Small intestine (tissue), 7 donors: ENCODE data around the gene SFRP5. TPM values are rescaled to one million over a fixed set of nuclear protein-coding genes. Genes with fewer than 3 reads are reported as not detected.

Experiments used
- DNase-seq, 2 donors: peaks; one replicate each; pipeline versions ENCODE4 v3.0.0 to v3.0.0-alpha.2; 2013
- FAIRE-seq: peaks from 2 replicates; lab custom pipeline; 2012; peaks lifted over from hg19 to GRCh38; lab: Jason Lieb, UNC
- H3K27ac ChIP-seq, 3 donors: one replicate each; pipeline ENCODE4 v1.5.1; 2013; ENCODE audit warnings: low read length in 2 of 3, mild to moderate bottlenecking in 2 of 3, control low read depth in 1 of 3, inconsistent platforms in 1 of 3, low read depth in 1 of 3, moderate library complexity in 1 of 3
- H3K27me3 ChIP-seq, 3 donors: one replicate each; pipeline ENCODE4 v1.6.1; 2013; ENCODE audit warnings: low read length in 3 of 3, inconsistent platforms in 1 of 3; ENCODE audit not compliant: control insufficient read depth in 3 of 3, insufficient read depth in 3 of 3
- H3K36me3 ChIP-seq, 3 donors: one replicate each; pipeline ENCODE4 v1.6.1; 2013; ENCODE audit warnings: low read length in 3 of 3, inconsistent platforms in 1 of 3, low read depth in 1 of 3, mild to moderate bottlenecking in 1 of 3, moderate library complexity in 1 of 3; ENCODE audit not compliant: control insufficient read depth in 3 of 3, insufficient read depth in 2 of 3
- H3K4me1 ChIP-seq, 3 donors: one replicate each; pipeline ENCODE4 v1.6.1; 2013; ENCODE audit warnings: low read length in 2 of 3, inconsistent platforms in 1 of 3, low read depth in 1 of 3, mild to moderate bottlenecking in 1 of 3, moderate library complexity in 1 of 3; ENCODE audit not compliant: control insufficient read depth in 3 of 3, insufficient read depth in 2 of 3
- H3K4me3 ChIP-seq, 3 donors: one replicate each; pipeline ENCODE4 v1.5.1; 2013; ENCODE audit warnings: low read length in 3 of 3, control low read depth in 1 of 3, inconsistent platforms in 1 of 3, low read depth in 1 of 3, mild to moderate bottlenecking in 1 of 3, moderate library complexity in 1 of 3
- H3K9me3 ChIP-seq, 2 donors: one replicate each; pipeline ENCODE4 v1.6.1; 2013; ENCODE audit warnings: low read depth in 1 of 2, low read length in 1 of 2; ENCODE audit not compliant: control insufficient read depth in 2 of 2, insufficient read depth in 1 of 2
- WGBS, 3 donors: extraction: QIAGEN DNeasy Blood & Tissue Kit; methylation state at CpG; one replicate each; pipeline ENCODE4 v1.1.7; 2013; 5-methylcytosine and 5-hydroxymethylcytosine counted together
- polyA plus RNA-seq, 4 donors: library from polyadenylated mRNA; stranded (reverse) in 3 of 4; unstranded in 1 of 4; fragments of 200-250 nt in 3 of 4; fragments of 120-200 nt in 1 of 4; gene quantifications; one replicate each; pipeline versions ENCODE4 v1.2.1 to v1.2.3, GENCODE V29; 2013
- donor health status: healthy with polysubstance abuse.
- donor health status: control.
- donor health status: control.
- donor health status: Bipolar disorder and iron deficiency.
- donor health status: healthy.

SFRP5 gene
- polyA plus RNA-seq, 4 donors, result 12.7 to 110 (median 53.8) TPM

DNA sequence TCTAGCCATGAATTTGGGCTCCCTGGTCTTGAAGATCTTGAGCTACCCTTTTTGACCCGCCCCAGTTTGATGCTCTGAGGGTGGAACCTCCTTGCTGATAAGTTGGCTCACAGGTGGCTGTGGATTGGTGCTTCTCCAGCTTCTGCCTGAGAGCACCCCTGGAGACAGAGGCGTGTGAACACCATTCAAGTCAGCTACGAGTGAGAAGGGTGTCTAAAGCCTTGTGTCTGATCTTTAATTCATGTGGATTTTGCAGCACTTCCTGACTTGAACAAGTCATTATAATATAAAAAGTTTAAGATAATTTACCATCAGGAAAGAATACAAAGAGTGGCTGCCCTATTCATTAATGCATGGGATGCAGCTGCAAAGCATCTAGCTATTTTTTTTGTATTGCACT lies 40.2 kb upstream of the SFRP5 start:
- DNase-seq (no peak), FAIRE-seq (no peak)
- 43 to 65% (median 51%) methylated on average over 3 of the region's 3 CpGs for WGBS, 3 donors
- H3K27me3 ChIP-seq, result no peaks in the 10 kb centered on the region
- no peak overlapping the region for H3K27ac ChIP-seq
- peaks cover 0 to 21% (median 0%) of the 10 kb centered on the region in 3 donors for H3K4me1 ChIP-seq
- H3K36me3 ChIP-seq, result no peaks in the 10 kb centered on the region
- H3K4me3 ChIP-seq, result no peak overlapping the region
- H3K9me3 ChIP-seq, result no peaks in the 10 kb centered on the region

DNA sequence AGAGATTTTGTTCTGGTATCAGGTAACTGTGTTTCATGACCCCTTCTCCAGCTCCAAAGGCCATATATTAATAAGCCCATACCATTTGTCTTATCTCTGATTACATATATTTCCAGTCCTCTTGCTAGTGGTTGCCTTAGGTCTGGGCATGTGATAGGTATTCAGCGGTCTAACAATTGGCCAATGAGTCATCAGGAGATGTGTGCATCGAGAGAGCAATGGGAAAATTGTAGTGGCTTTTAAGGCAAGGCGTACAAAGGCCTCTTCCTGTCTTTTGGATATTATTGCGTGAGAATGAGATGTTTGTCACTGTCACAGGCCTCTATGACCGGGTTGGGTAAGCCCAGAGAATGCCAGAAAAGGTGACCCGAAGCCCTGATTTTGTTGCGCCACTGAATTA lies 38.6 kb upstream of the SFRP5 start:
- Histone ChIP-seq H3K27me3 (no peaks in the 10 kb centered on the region), H3K27ac (peak overlapping the region in 2 of 3 donors; percentile 26 to 75), H3K9me3 (no peaks in the 10 kb centered on the region), H3K4me3 (no peak overlapping the region), H3K36me3 (no peaks in the 10 kb centered on the region), H3K4me1 (peaks cover 0 to 21% (median 0%) of the 10 kb centered on the region in 3 donors)
- 60 to 63% (median 61%) methylated on average over 7 of the region's 7 CpGs for WGBS, 3 donors
- no peak for FAIRE-seq
- peak; percentile 77 to 80 for DNase-seq

DNA sequence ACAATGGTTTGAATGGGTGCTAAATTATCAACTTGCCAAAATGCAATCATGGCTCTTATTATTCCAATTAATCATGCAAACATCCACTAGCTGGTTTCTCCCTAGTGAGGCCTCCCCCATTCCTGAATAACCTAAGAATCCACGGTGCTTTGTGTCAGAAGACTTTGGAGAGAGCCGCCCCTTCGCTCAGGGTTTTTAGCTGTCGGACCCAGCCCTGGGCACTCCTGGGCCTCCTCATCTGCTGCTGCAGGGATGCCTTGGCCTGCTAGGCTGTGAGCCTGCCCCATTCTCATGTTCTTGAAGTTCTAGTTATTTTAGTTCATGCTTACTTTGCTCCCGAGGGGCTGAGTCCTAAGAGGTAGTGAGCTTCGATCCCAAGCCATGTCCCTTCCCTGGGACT lies 34.1 kb upstream of the SFRP5 start:
- Histone ChIP-seq H3K36me3 (no peaks in the 10 kb centered on the region), H3K27me3 (peaks cover 0 to 3% (median 0%) of the 10 kb centered on the region in 3 donors), H3K4me1 (peaks cover 0 to 17% (median 0%) of the 10 kb centered on the region in 3 donors), H3K27ac (no peak overlapping the region), H3K4me3 (no peak overlapping the region), H3K9me3 (no peaks in the 10 kb centered on the region)
- WGBS, 3 donors, result 81 to 91% (median 87%) methylated on average over 6 of the region's 6 CpGs
- FAIRE-seq (no peak), DNase-seq (no peak)

DNA sequence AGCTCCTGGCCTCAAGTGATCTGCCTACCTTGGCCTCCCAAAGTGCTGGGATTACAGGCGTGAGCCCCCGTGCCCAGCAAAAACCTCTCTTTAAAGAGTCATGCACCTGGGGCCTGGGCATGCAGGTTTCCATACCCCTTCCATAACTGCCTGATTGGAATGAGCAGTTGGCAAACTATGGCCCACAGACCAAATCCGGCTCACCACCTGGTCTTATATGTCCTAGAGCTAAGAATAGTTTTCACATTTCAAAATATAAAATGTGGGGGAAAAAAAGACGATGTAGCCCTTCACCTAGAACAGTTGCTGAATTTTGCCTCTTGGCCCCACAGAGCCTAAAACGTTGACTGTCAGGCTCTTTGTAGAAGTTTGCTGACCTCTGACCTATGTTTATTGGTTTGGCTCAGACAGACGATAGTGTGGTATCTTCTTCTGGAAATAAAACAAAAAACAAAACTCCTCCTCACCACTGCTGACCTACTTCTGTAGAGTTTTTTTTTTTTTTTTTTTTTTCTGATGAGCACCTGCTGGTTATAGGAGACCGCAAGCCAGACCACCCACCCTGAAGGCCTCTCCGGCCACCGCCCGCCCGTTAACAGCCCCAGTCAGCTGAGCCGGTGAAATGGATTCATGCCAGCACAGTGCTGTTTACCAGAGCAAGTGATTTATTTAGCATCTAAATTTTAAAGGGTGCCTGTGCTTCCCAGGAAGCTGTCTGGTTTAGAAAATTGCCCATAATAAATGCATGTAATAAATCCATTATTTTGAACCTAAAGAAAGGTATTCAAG lies 33.5 kb upstream of the SFRP5 start:
- Histone ChIP-seq H3K9me3 (no peaks in the 10 kb centered on the region), H3K4me1 (peaks cover 0 to 12% (median 0%) of the 10 kb centered on the region in 3 donors), H3K36me3 (no peaks in the 10 kb centered on the region), H3K4me3 (no peak overlapping the region), H3K27me3 (peaks cover 0 to 3% (median 0%) of the 10 kb centered on the region in 3 donors), H3K27ac (no peak overlapping the region)
- WGBS, 3 donors, result 60 to 65% (median 61%) methylated on average over 12 of the region's 12 CpGs
- no peak for DNase-seq
- FAIRE-seq, result no peak

DNA sequence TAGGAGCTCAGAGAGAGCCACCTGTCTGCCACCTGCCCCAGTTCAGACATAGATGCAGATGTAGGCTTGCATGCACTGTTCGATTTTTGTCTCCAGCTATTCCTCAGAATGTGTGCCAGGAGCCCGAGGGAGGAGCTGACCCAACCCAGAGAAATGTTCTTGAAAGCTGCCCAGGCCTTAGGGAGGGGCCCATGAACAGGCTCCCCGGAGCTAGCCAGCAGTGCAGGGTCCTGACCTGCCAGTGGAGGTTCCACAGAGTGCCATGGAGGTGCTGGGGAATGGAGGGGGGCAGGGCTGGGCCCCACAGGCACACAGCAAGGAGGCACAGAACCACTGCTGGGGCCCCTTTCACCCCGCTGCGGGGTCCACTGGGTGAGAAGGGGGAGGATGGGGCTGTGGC lies 29.6 kb upstream of the SFRP5 start:
- peaks cover 0 to 3% of the 10 kb centered on the region in 2 donors for H3K9me3 ChIP-seq
- H3K4me1 ChIP-seq, result no peaks in the 10 kb centered on the region
- H3K27ac ChIP-seq, result no peak overlapping the region
- 51 to 64% (median 62%) methylated on average over 5 of the region's 5 CpGs for WGBS, 3 donors
- FAIRE-seq (no peak), DNase-seq (no peak)
- no peaks in the 10 kb centered on the region for H3K36me3 ChIP-seq
- no peak overlapping the region for H3K4me3 ChIP-seq
- peaks cover 0 to 6% (median 0%) of the 10 kb centered on the region in 3 donors for H3K27me3 ChIP-seq

DNA sequence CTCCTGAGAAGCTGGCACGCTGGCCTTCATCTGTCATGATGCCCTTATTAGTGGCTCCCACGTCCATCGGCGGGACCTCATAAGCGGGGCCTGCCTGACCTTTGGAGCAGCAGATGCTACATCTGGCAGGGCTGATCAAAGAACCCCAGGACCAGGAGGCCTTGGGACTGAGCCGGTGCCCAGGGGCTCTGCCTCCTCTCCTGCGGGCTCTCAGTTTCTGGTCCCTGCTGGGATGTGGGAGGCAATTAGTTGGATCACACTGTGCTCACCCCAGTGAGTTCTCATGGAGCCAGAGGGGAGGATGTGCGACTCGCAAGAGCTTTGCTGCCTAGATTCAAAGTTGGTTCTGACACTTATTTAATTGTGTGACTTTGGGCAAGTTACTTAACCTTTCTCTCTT lies 28.7 kb upstream of the SFRP5 start:
- Histone ChIP-seq H3K36me3 (no peaks in the 10 kb centered on the region), H3K9me3 (peaks cover 0 to 3% of the 10 kb centered on the region in 2 donors), H3K27me3 (peaks cover 0 to 6% (median 0%) of the 10 kb centered on the region in 3 donors), H3K4me3 (no peak overlapping the region), H3K4me1 (no peaks in the 10 kb centered on the region), H3K27ac (no peak overlapping the region)
- DNase-seq (no peak), FAIRE-seq (no peak)
- 55 to 76% (median 64%) methylated on average over 9 of the region's 9 CpGs for WGBS, 3 donors

DNA sequence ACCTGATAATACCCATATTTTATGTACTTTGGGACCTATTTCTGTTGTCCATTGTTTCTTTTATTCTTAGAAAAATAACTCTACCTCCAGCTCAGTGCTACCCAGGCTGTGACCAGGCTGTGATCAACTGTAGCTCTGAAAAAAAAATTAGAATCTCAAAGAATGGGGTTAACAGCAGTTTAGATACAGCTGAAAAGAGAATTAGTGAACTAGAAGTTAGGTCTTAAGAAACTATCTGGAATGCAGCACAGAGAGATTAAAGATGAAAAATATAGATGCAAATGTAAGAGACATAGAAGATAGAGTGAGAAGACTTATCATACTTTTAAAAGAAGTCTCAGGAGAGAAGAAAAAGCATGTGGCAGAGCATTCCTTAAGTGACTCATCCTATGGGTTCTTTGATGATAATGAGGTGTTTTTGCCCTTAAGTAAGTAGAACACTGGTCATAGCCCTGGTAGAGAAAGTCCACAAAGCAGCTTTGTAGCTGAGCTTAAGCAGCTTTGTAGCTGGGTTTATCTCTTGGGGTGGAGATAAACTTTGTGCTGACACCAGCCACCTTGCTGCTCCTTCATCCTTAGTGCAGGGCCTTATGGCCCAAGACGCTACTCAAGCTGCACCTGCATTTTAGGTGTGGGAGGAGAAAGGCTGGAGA lies 27.3 kb upstream of the SFRP5 start:
- WGBS, 3 donors, result 36 to 76% (median 46%) methylated on average over 1 of the region's 1 CpG
- H3K4me3 ChIP-seq, result no peak overlapping the region
- no peak overlapping the region for H3K27ac ChIP-seq
- DNase-seq (peak; percentile 14 to 58), FAIRE-seq (no peak)
- no peaks in the 10 kb centered on the region for H3K4me1 ChIP-seq
- H3K9me3 ChIP-seq, result peaks cover 0 to 3% of the 10 kb centered on the region in 2 donors
- peaks cover 0 to 6% (median 0%) of the 10 kb centered on the region in 3 donors for H3K27me3 ChIP-seq
- no peaks in the 10 kb centered on the region for H3K36me3 ChIP-seq

DNA sequence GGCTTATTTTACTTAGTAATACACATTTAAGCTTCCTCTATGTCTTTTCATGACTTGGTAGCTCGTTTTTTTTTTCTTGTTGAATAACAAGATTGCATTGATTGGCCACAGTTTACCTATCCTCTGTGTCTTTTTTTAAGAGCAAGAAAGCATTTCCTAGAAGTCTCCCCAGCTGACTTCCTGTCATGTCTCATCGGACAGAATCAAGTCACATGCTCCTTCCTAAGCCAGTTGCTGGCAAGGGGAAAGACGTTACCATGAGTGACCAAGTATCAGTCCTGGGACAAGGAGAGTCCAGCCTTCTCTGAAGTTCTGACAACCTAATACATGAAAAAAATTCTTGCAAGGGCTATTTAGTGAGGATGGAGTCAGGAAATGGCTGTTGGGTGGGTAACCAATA lies 24.9 kb upstream of the SFRP5 start:
- Histone ChIP-seq H3K4me3 (no peak overlapping the region), H3K27ac (no peak overlapping the region), H3K4me1 (peaks cover 0 to 3% (median 0%) of the 10 kb centered on the region in 3 donors), H3K36me3 (no peaks in the 10 kb centered on the region), H3K27me3 (peaks cover 0 to 6% (median 0%) of the 10 kb centered on the region in 3 donors), H3K9me3 (peaks cover 0 to 3% of the 10 kb centered on the region in 2 donors)
- 30 to 53% (median 33%) methylated on average over 3 of the region's 3 CpGs for WGBS, 3 donors
- FAIRE-seq (no peak), DNase-seq (peak in 1 of 2 donors; percentile 51)
